Measurements from ENCODE around the gene PPFIA1. TPM values are rescaled to one million over a fixed set of nuclear protein-coding genes. Genes with fewer than 3 reads are reported as not detected.

The PPFIA1 gene
- total and polyA plus RNA-seq, 2 of the 8 experiments (the other 6 are each of a cell fraction or from before 2014, with no cell fraction given): 44.3 to 73.5 TPM

DNA sequence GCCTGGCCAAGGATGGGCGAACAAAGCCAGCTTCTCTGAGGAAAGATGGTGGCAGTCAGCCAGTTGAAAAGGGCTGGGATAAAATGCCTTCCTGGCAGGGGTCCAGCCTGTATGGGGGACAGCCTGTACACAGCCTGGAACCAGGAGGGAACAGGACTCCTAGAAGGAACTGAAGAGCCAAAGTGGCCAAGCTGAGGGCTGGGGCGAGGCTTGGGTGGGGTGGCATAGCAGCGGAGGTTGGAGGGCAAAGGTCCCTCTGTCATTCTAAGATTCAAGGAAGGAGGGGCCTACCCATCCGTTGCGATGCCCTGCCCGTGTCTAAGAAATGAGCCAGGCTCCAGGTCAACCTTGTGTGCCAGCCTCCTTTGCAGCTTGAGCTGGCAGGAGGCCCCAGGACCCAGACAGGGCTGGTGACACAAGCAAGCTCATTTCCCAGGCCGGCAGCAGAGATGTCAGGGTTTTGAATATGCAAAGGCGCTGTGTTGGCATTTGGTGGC is 44.8 kb upstream of the PPFIA1 start:
- no peak overlapping the region for H2BK120ac ChIP-seq (replicated peaks; ENCODE audit: low read depth, low read length)
- H2BK20ac ChIP-seq (ENCODE audit: low read length): peak overlapping the region; percentile 98; the same call in 1 of the 2 replicates
- H3K4me2 ChIP-seq (ENCODE audit: insufficient read depth in 1 of 2, low read depth in 2 of 2, low read length in 2 of 2): no peak overlapping the region; a peak in 1 of 4 replicates
- H3K9me3 ChIP-seq (ENCODE audit: insufficient read depth in 2 of 2, low read depth in 1 of 2, low read length in 1 of 2): no peaks in the 10 kb centered on the region
- H3K27ac ChIP-seq (ENCODE audit: low read depth, low read length): no peak overlapping the region
- ChIA-PET POLR2A (ENCODE audit: partially characterized antibody) (interaction anchor here (1.1 to 1.8 kb wide), 5 partner anchors 10 to 44 kb away, joined by 3 to 6 read pairs (median 4); no protein-coding TSS in a partner anchor), CTCF (ENCODE audit: partially characterized antibody) (interaction anchor here (1.1 to 1.6 kb wide), 9 partner anchors 15 to 276 kb away, joined by 3 to 7 read pairs (median 4); no protein-coding TSS in a partner anchor)
- no peak overlapping the region for H2AFZ ChIP-seq (ENCODE audit: low read length)
- 76% methylated on average over 8 of the region's 8 CpGs; no CpG with 5 or more reads in 1 of the 2 experiments for WGBS, 2 experiments (ENCODE audit: extremely low coverage in 1 of 2, insufficient coverage in 1 of 2, insufficient read length in 1 of 2, insufficient replicate concordance in 2 of 2, low coverage in 1 of 2, low lambda C conversion rate in 2 of 2, missing lambda C conversion rate in 1 of 2)
- no peaks in the 10 kb centered on the region for H4K20me1 ChIP-seq (replicated peaks in 1 of 2; ENCODE audit: control insufficient read depth in 1 of 2, insufficient read depth in 2 of 2, low read length in 2 of 2)
- no peak overlapping the region; the same call in 1 of the 2 replicates for H2AK5ac ChIP-seq (ENCODE audit: low read depth, low read length)
- no peaks in the 10 kb centered on the region for H3K23me2 ChIP-seq (ENCODE audit: low read depth, low read length)
- no peak overlapping the region for H2BK5ac ChIP-seq (ENCODE audit: low read depth, low read length)
- H3K56ac ChIP-seq (replicated peaks; ENCODE audit: insufficient read length, low read depth, low read length): no peak overlapping the region
- no peak for DNase-seq (ENCODE audit: low read depth in 1 of 2, low spot score in 2 of 2)
- H3K14ac ChIP-seq (ENCODE audit: insufficient read length): no peak overlapping the region
- H3K36me3 ChIP-seq (ENCODE audit: control insufficient read depth in 2 of 4, insufficient read depth in 4 of 4, low read length in 3 of 4): no peaks in the 10 kb centered on the region
- 0 out of 2 replicates have a peak overlapping the region, but pooled peaks have one; percentile 3 for H3K18ac ChIP-seq (ENCODE audit: extremely low read depth, low read length)
- no peak overlapping the region for H3K4ac ChIP-seq (replicated peaks; ENCODE audit: insufficient read length, low read depth, low read length)
- H3K79me1 ChIP-seq (ENCODE audit: low read depth, low read length): no peaks in the 10 kb centered on the region
- H3K9ac ChIP-seq (replicated peaks in 1 of 4; ENCODE audit: extremely low read depth in 1 of 4, low read depth in 3 of 4, low read length in 3 of 4): no peak overlapping the region
- FAIRE-seq: no peak
- H4K5ac ChIP-seq (ENCODE audit: insufficient read length, low read depth, low read length): no peak overlapping the region
- no peak for TF ChIP-seq GTF2F1 (IDR thresholded peaks at IDR 0.05; ENCODE audit: borderline replicate concordance, low read depth, low read length)
- TF ChIP-seq, protein P1, sequence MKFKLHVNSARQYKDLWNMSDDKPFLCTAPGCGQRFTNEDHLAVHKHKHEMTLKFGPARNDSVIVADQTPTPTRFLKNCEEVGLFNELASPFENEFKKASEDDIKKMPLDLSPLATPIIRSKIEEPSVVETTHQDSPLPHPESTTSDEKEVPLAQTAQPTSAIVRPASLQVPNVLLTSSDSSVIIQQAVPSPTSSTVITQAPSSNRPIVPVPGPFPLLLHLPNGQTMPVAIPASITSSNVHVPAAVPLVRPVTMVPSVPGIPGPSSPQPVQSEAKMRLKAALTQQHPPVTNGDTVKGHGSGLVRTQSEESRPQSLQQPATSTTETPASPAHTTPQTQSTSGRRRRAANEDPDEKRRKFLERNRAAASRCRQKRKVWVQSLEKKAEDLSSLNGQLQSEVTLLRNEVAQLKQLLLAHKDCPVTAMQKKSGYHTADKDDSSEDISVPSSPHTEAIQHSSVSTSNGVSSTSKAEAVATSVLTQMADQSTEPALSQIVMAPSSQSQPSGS (IDR thresholded peaks at IDR 0.05; ENCODE audit: low read length): no peak
- TF ChIP-seq ASH2L (IDR thresholded peaks at IDR 0.05; ENCODE audit: low read length): no peak
- H3K23ac ChIP-seq (ENCODE audit: insufficient read length): no peak overlapping the region
- H2BK12ac ChIP-seq (ENCODE audit: low read depth, low read length): no peak overlapping the region
- H4K8ac ChIP-seq (ENCODE audit: extremely low read depth, insufficient read depth, low read length): no peak overlapping the region
- H2BK15ac ChIP-seq (ENCODE audit: low read length): no peak overlapping the region
- H3K4me3 ChIP-seq (ENCODE audit: extremely low read depth in 1 of 4, insufficient read depth in 2 of 4, low read depth in 3 of 4, low read length in 4 of 4): no peak overlapping the region
- no peak overlapping the region for H4K91ac ChIP-seq (replicated peaks; ENCODE audit: insufficient read length, low read length)
- peaks cover 4 to 13% (median 10%) of the 10 kb centered on the region in 4 experiments for H3K4me1 ChIP-seq (replicated peaks in 1 of 4; ENCODE audit: control insufficient read depth in 3 of 4, insufficient read depth in 4 of 4, low read length in 3 of 4)
- H3K27me3 ChIP-seq (replicated peaks in 1 of 4; ENCODE audit: control insufficient read depth in 3 of 4, extremely low read depth in 1 of 4, insufficient read depth in 3 of 4, low read length in 3 of 4): no peaks in the 10 kb centered on the region
- no peaks in the 10 kb centered on the region for H3K79me2 ChIP-seq (ENCODE audit: control insufficient read depth in 1 of 2, insufficient read depth in 2 of 2, low read length in 2 of 2)

Measured in H1 (cell line).